ENCODE measurements around the gene CGA.
"Not testable (repeated sequence)": the region's sequence is repeated elsewhere in the genome, so short reads cannot be mapped to it uniquely, and the experiment has no call there.

CGA gene

DNA sequence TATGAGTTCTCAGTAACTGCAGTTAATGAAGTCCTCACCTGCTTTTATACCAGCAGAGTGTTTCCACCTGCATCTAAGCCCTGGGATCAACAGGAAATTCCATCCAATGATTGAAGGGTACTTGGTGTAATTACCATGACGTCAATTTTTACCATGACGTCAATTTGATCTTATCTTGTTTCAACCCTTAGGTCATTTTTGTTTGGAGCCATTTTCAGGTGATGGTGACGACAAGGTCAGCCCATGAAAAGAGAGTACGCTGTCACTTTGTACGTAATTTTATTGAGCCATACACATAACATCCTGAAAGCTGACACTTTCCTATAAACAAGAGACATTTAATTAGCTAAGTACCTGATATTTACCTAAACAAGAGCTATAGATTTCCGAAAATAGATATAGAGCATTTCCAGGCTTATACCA is at the start of gene CGA:
CGA (minus strand) TSS at position 20 of the 423 bp plus-strand sequence. CDS start 6,906 bp downstream, outside the sequence.
- TF ChIP-seq, protein P1, sequence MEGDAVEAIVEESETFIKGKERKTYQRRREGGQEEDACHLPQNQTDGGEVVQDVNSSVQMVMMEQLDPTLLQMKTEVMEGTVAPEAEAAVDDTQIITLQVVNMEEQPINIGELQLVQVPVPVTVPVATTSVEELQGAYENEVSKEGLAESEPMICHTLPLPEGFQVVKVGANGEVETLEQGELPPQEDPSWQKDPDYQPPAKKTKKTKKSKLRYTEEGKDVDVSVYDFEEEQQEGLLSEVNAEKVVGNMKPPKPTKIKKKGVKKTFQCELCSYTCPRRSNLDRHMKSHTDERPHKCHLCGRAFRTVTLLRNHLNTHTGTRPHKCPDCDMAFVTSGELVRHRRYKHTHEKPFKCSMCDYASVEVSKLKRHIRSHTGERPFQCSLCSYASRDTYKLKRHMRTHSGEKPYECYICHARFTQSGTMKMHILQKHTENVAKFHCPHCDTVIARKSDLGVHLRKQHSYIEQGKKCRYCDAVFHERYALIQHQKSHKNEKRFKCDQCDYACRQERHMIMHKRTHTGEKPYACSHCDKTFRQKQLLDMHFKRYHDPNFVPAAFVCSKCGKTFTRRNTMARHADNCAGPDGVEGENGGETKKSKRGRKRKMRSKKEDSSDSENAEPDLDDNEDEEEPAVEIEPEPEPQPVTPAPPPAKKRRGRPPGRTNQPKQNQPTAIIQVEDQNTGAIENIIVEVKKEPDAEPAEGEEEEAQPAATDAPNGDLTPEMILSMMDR (IDR thresholded peaks at IDR 0.05; ENCODE audit: control insufficient read depth, insufficient read depth, low read depth, low read length, missing control alignments) = no peak
- no peak within 1 kb of the TSS for H3K4me3 ChIP-seq (ENCODE audit: control insufficient read depth, low read depth, low read length)
- DNase-seq (ENCODE audit: low read depth) = no peak

DNA sequence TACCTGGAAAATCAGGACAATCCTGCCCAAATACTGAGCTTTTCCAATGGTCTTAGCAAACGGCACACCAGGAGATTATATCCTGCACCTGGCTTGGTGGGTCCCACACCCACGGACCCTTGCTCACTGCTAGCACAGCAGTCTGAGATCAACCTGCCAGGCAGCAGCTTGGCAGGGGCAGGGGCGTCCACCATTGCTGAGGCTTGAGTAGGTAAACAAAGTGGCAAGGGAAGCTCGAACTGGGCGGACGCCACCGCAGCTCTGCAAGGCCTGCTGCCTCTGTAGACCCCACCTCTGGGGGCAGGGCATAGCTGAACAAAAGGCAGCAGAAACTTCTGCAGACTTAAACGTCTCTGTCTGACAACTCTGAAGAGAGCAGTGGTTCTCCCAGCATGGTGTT is 45.0 kb upstream of the CGA start:
- not testable (repeated sequence) for H3K4me3 ChIP-seq (ENCODE audit: control insufficient read depth, low read depth, low read length); DNase-seq (ENCODE audit: low read depth)

DNA sequence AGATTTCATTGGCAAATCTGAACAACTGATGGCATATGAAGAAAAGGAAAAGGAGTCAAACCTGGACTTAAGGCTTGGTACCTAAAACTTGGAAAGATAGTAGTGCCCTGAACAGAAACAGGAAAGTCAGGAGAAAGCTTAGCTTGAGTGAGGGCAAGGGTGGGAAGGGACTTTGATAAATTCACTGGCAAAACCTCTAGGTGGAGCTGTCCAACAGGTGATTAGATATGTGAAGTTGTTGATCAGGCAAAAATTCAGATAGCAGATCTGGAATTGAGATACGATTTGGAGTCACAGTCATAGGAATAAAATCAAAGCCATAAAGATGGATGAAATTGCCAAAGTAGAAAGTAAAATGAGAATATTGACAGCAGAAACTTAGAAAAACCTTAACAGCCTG is 44.3 kb upstream of the CGA start:
- no peak for DNase-seq (ENCODE audit: low read depth)
- TF ChIP-seq, protein P1 (IDR thresholded peaks at IDR 0.05; ENCODE audit: control insufficient read depth, insufficient read depth, low read depth, low read length, missing control alignments) = peak; percentile 69
- no peak overlapping the region for H3K4me3 ChIP-seq (ENCODE audit: control insufficient read depth, low read depth, low read length)

DNA sequence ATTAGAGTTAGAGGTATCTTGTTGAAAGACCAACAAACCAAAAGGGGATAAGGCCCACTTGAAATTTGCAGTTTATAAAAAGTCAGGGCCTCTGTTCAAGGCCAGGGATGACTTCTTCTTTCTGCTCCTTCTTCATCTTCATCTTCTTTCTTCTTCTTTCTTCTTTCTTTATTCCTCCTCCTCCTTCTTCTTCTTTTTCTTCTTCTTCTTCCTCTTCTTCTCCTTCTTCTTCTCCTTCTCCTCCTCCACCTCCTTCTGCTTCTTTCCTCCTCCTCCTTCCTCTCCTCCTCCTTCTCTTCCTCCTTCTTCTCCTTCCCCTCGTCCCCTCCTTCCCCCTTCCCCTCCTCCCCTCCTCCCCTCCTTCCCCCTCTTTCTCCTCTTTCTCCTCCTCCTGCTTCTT is 42.1 kb upstream of the CGA start:
- no peak for DNase-seq (ENCODE audit: low read depth)
- H3K4me3 ChIP-seq (ENCODE audit: control insufficient read depth, low read depth, low read length) = no peak overlapping the region
- TF ChIP-seq, protein P1 (IDR thresholded peaks at IDR 0.05; ENCODE audit: control insufficient read depth, insufficient read depth, low read depth, low read length, missing control alignments) = no peak

DNA sequence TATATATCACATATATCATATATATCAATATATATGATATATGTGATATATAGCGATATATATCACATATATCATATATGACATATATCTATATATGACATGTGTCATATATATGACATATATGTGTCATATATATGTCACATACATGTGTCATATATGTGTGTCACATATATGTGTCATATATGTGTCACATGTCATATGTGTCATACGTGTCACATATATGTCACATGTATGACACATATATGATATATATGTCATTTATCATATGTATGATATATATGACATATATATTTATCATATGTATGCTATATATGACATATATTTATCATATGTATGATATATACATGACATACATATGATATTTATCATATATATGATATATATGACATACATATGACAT is 32.8 kb upstream of the CGA start:
- TF ChIP-seq, protein P1 (IDR thresholded peaks at IDR 0.05; ENCODE audit: control insufficient read depth, insufficient read depth, low read depth, low read length, missing control alignments) = no peak
- no peak for DNase-seq (ENCODE audit: low read depth)
- H3K4me3 ChIP-seq (ENCODE audit: control insufficient read depth, low read depth, low read length) = no peak overlapping the region

DNA sequence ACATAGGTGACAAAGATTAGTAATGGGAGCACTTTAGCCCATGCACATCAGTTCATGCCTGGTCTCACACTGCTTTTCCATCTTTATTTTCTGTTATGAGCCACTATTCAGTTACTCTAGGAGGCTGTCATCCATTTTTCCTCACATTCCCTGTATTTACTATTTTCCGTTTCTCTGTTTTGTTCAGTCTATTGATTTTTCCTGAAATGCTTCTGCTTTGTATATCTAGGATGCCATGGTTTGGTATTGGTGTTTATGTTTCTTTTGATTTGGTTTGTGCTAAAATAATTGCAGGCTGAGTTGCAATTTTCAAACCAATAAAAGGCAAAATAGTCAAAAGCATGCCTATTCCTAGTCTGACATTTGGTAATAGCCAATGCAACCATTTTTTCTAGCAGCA is 31.6 kb upstream of the CGA start:
- no peak for DNase-seq (ENCODE audit: low read depth)

DNA sequence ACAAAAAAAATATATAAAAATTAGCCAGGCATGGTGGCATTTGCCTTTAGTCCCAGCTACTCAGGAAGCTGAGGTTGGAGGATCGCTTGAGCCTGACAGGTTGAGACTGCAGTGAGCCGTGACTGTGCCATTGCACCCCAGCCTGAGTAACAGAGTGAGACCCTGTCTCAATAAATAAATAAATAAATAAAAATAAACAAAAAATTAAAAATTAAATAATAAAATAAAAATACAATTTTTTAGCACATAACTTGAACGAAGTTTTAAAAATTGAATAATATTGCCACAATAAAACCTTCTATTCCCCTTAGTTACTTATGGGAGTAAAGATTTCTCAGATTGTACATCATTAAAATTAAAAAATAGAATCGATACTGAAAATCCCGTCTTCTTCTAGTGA is 29.2 kb upstream of the CGA start:
- H3K4me3 ChIP-seq (ENCODE audit: control insufficient read depth, low read depth, low read length) = no peak overlapping the region
- DNase-seq (ENCODE audit: low read depth) = no peak
- TF ChIP-seq, protein P1 (IDR thresholded peaks at IDR 0.05; ENCODE audit: control insufficient read depth, insufficient read depth, low read depth, low read length, missing control alignments) = no peak

More for the DNA sequence above, 31.6 kb upstream of the CGA start:
- TF ChIP-seq, protein P1 (IDR thresholded peaks at IDR 0.05; ENCODE audit: control insufficient read depth, insufficient read depth, low read depth, low read length, missing control alignments) = no peak
- H3K4me3 ChIP-seq (ENCODE audit: control insufficient read depth, low read depth, low read length) = no peak overlapping the region

Measured in AG09309 (cell line).